HEK293 (cell line): ENCODE measurements around the gene CD99L2.

ENCODE experiments used
- CTCF ChIA-PET: fragments of 350-600 bp; formaldehyde crosslinking; extraction: SDS; loops from one replicate; lab custom pipeline; 2021; ENCODE audit warnings: antibody characterized with exemption; lab: Yijun Ruan, JAX
- POLR2A ChIA-PET: fragments of 300-600 bp; formaldehyde crosslinking; extraction: SDS; loops from one replicate; lab custom pipeline; 2020; ENCODE audit warnings: antibody characterized with exemption, inconsistent platforms; lab: Yijun Ruan, JAX
- H3K27ac ChIP-seq: fragments of 200-500 bp; sonication (Bioruptor generic); 2 replicates; pipeline ENCODE4 v1.5.1; 2014; ENCODE audit warnings: low read depth, low read length, control low read depth, inconsistent platforms; ENCODE audit errors: extremely low read depth
- H3K36me3 ChIP-seq, 2 experiments: fragments of 200-500 bp in 1 of 2; sonication (Bioruptor generic) in 1 of 2; 1 replicate in 1 of 2; 2 replicates in 1 of 2; pipeline ENCODE4 v1.5.1; 2014 to 2017; ENCODE audit warnings: inconsistent platforms in 2 of 2, low read length in 2 of 2; ENCODE audit not compliant: control insufficient read depth in 2 of 2, insufficient read depth in 1 of 2
- H3K4me1 ChIP-seq: fragments of 200-500 bp; sonication (Bioruptor generic); 2 replicates; pipeline ENCODE4 v1.5.1; 2014; ENCODE audit warnings: mild to moderate bottlenecking, low read length, inconsistent platforms; ENCODE audit not compliant: control insufficient read depth, insufficient read depth
- H3K4me3 ChIP-seq: 2 replicates; pipeline ENCODE4 v1.5.1; 2011; ENCODE audit warnings: low read depth, mild to moderate bottlenecking, control low read depth, low read length, moderate library complexity
- H3K9me3 ChIP-seq: fragments of 200-500 bp; sonication (Bioruptor generic); 2 replicates; pipeline ENCODE4 v1.5.1; 2014; ENCODE audit warnings: low read depth, low read length, inconsistent platforms; ENCODE audit not compliant: control insufficient read depth, insufficient read depth
- GLIS1 ChIP-seq: fragments of 450-650 bp; formaldehyde crosslinking; IDR thresholded peaks from 2 replicates; pipeline ENCODE4 v1.5.1; 2016; ENCODE audit warnings: missing biosample characterization, missing genetic modification characterization
- HIC1 ChIP-seq: fragments of 450-650 bp; formaldehyde crosslinking; IDR thresholded peaks from 2 replicates; pipeline ENCODE4 v1.5.1; 2016; ENCODE audit warnings: missing biosample characterization, missing genetic modification characterization
- HOXD13 ChIP-seq: sonication (generic); formaldehyde crosslinking; IDR thresholded peaks from 2 replicates; pipeline ENCODE4 v1.8.0; 2022; ENCODE audit warnings: missing genetic modification reagents, borderline replicate concordance
- PATZ1 ChIP-seq: fragments of 450-650 bp; formaldehyde crosslinking; IDR thresholded peaks from 2 replicates; pipeline ENCODE4 v1.5.1; 2016; ENCODE audit warnings: missing biosample characterization, missing genetic modification characterization
- PRDM4 ChIP-seq: fragments of 450-650 bp; formaldehyde crosslinking; IDR thresholded peaks from 2 replicates; pipeline ENCODE4 v1.5.1; 2017; ENCODE audit warnings: missing biosample characterization, missing genetic modification characterization
- WT1 ChIP-seq: fragments of 450-650 bp; formaldehyde crosslinking; IDR thresholded peaks from 2 replicates; pipeline ENCODE4 v1.5.1; 2016; ENCODE audit warnings: missing biosample characterization, missing genetic modification characterization
- ZBTB17 ChIP-seq: fragments of 450-650 bp; formaldehyde crosslinking; IDR thresholded peaks from 2 replicates; pipeline ENCODE4 v1.5.1; 2016; ENCODE audit warnings: missing biosample characterization, missing genetic modification characterization
- ZBTB6 ChIP-seq: fragments of 450-650 bp; formaldehyde crosslinking; IDR thresholded peaks from 2 replicates; pipeline ENCODE4 v1.5.1; 2017; ENCODE audit warnings: missing biosample characterization, missing genetic modification characterization
- ZFP69B ChIP-seq: fragments of 450-650 bp; formaldehyde crosslinking; IDR thresholded peaks from 2 replicates; pipeline ENCODE4 v1.5.1; 2016; ENCODE audit warnings: missing biosample characterization, missing genetic modification characterization
- ZIC2 ChIP-seq: fragments of 450-650 bp; formaldehyde crosslinking; IDR thresholded peaks from 2 replicates; pipeline ENCODE4 v1.5.1; 2016; ENCODE audit warnings: missing biosample characterization, missing genetic modification characterization
- ZNF18 ChIP-seq: fragments of 450-650 bp; formaldehyde crosslinking; IDR thresholded peaks from 2 replicates; pipeline ENCODE4 v1.5.1; 2016; ENCODE audit warnings: missing biosample characterization, missing genetic modification characterization
- ZNF202 ChIP-seq: fragments of 450-650 bp; formaldehyde crosslinking; IDR thresholded peaks from 2 replicates; pipeline ENCODE4 v1.5.1; 2016; ENCODE audit warnings: missing biosample characterization, missing genetic modification characterization, borderline replicate concordance
- ZNF211 ChIP-seq: fragments of 450-650 bp; formaldehyde crosslinking; IDR thresholded peaks from 2 replicates; pipeline ENCODE4 v1.5.1; 2016; ENCODE audit warnings: low read depth, missing biosample characterization, missing genetic modification characterization
- ZNF335 ChIP-seq: fragments of 450-650 bp; formaldehyde crosslinking; conservative IDR thresholded peaks from 2 replicates; pipeline ENCODE4 v1.5.1; 2016; ENCODE audit warnings: missing biosample characterization, missing genetic modification characterization
- ZNF341 ChIP-seq: fragments of 450-650 bp; formaldehyde crosslinking; IDR thresholded peaks from 2 replicates; pipeline ENCODE4; 2016; ENCODE audit warnings: low read depth, missing biosample characterization, missing genetic modification characterization
- ZNF449 ChIP-seq: fragments of 450-650 bp; formaldehyde crosslinking; IDR thresholded peaks from 2 replicates; pipeline ENCODE4 v1.5.1; 2017; ENCODE audit warnings: missing biosample characterization, mild to moderate bottlenecking, missing genetic modification characterization, moderate library complexity
- ZNF521 ChIP-seq: fragments of 450-650 bp; formaldehyde crosslinking; IDR thresholded peaks from 2 replicates; pipeline ENCODE4 v1.5.1; 2017; ENCODE audit warnings: missing biosample characterization, mild to moderate bottlenecking, missing genetic modification characterization
- ZNF548 ChIP-seq: fragments of 450-650 bp; formaldehyde crosslinking; IDR thresholded peaks from 2 replicates; pipeline ENCODE4 v1.5.1; 2016; ENCODE audit warnings: missing biosample characterization, missing genetic modification characterization
- ZNF580 ChIP-seq: fragments of 450-650 bp; formaldehyde crosslinking; IDR thresholded peaks from 2 replicates; pipeline ENCODE4 v1.5.1; 2016; ENCODE audit warnings: missing biosample characterization, missing genetic modification characterization
- ZNF629 ChIP-seq: fragments of 450-650 bp; formaldehyde crosslinking; IDR thresholded peaks from 2 replicates; pipeline ENCODE4 v1.5.1; 2017; ENCODE audit warnings: missing biosample characterization, missing genetic modification characterization

Gene CD99L2

GRCh38 chrX:150926304-150926703 lies 27.8 kb upstream of the CD99L2 start:
- Histone ChIP-seq H3K4me3 (no peak overlapping the region), H3K27ac (no peak overlapping the region), H3K36me3 (no peaks in the 10 kb centered on the region), H3K4me1 (no peaks in the 10 kb centered on the region), H3K9me3 (no peaks in the 10 kb centered on the region)
- TF ChIP-seq GLIS1 (tag by site-specific recombination) (no peak), HIC1 (tag by site-specific recombination) (no peak), ZNF341 (tag by site-specific recombination) (no peak), ZFP69B (tag by site-specific recombination) (no peak), HOXD13 (CRISPR knock-in tag) (no peak), ZNF548 (tag by site-specific recombination) (no peak), ZNF18 (tag by site-specific recombination) (no peak), PATZ1 (tag by site-specific recombination) (no peak), ZNF449 (tag by site-specific recombination) (no peak), ZBTB6 (tag by site-specific recombination) (no peak)
- CTCF ChIA-PET: interaction anchor here (0.7 kb wide), 1 partner anchor 154 kb away, joined by 3 read pairs; no protein-coding TSS in a partner anchor
- POLR2A ChIA-PET: no interaction called here

GRCh38 chrX:150919401-150919800 lies 20.9 kb upstream of the CD99L2 start:
- Histone ChIP-seq H3K27ac (no peak overlapping the region), H3K36me3 (no peaks in the 10 kb centered on the region), H3K9me3 (no peaks in the 10 kb centered on the region), H3K4me1 (no peaks in the 10 kb centered on the region), H3K4me3 (no peak overlapping the region)
- POLR2A ChIA-PET: no interaction called here
- CTCF ChIA-PET: interaction anchor here (0.6 to 0.8 kb wide), 2 partner anchors 147 to 1312 kb away, joined by 4 read pairs; no protein-coding TSS in a partner anchor
- no peak for TF ChIP-seq ZNF211 (tag by site-specific recombination)

GRCh38 chrX:150913511-150913910 lies 15.0 kb upstream of the CD99L2 start:
- ChIA-PET POLR2A (no interaction called here), CTCF (no interaction called here)
- Histone ChIP-seq H3K9me3 (no peaks in the 10 kb centered on the region), H3K4me1 (no peaks in the 10 kb centered on the region), H3K27ac (no peak overlapping the region), H3K4me3 (no peak overlapping the region), H3K36me3 (no peaks in the 10 kb centered on the region)
- TF ChIP-seq WT1 (tag by site-specific recombination): no peak
- no peak for TF ChIP-seq PRDM4 (tag by site-specific recombination)
- TF ChIP-seq ZNF580 (tag by site-specific recombination): no peak
- no peak for TF ChIP-seq ZNF629 (tag by site-specific recombination)
- no peak for TF ChIP-seq ZNF202 (tag by site-specific recombination)
- no peak for TF ChIP-seq ZNF521 (tag by site-specific recombination)
- TF ChIP-seq ZIC2 (tag by site-specific recombination): no peak
- TF ChIP-seq ZFP69B (tag by site-specific recombination): no peak
- no peak for TF ChIP-seq ZBTB17 (tag by site-specific recombination)
- no peak for TF ChIP-seq ZNF335 (tag by site-specific recombination)
